Testis (tissue), 3 donors: ENCODE measurements around the gene EHMT1. TPM values are rescaled to one million over a fixed set of nuclear protein-coding genes. Genes with fewer than 3 reads are reported as not detected.

Source experiments
- DNase-seq: peaks from one replicate; pipeline ENCODE4 v3.0.0-alpha.2; 2019
- H3K27ac ChIP-seq, 2 donors: fragments of 200-600 bp; sonication (generic); one replicate each; pipeline ENCODE4 v1.5.1; 2019
- H3K27me3 ChIP-seq: fragments of 200-600 bp; sonication (generic); one replicate; pipeline ENCODE4 v1.5.1; 2019
- H3K36me3 ChIP-seq: fragments of 200-600 bp; sonication (generic); one replicate; pipeline ENCODE4 v1.5.1; 2017; ENCODE audit warnings: low read depth; ENCODE audit errors: missing control alignments
- H3K4me1 ChIP-seq: fragments of 200-600 bp; sonication (generic); one replicate; pipeline ENCODE4 v1.5.1; 2019
- H3K4me3 ChIP-seq, 2 donors: fragments of 200-600 bp; sonication (generic); one replicate each; pipeline ENCODE4 v1.5.1; 2017 to 2019
- H3K9me3 ChIP-seq: fragments of 200-600 bp; sonication (generic); one replicate; pipeline ENCODE4 v1.5.1; 2017
- POLR2A ChIP-seq: fragments of 450-650 bp; IDR thresholded peaks from one replicate; pipeline ENCODE4 v1.6.1; 2017; ENCODE audit warnings: antibody characterized with exemption, mild to moderate bottlenecking, moderate library complexity
- WGBS, 2 donors: methylation state at CpG; one replicate each; pipeline ENCODE4 v1.1.5; 2018; 5-methylcytosine and 5-hydroxymethylcytosine counted together
- intact Hi-C: fragments of 100-400 bp; cut with DNase I; formaldehyde crosslinking; loops from one replicate; pipeline ENCODE4 v1.15.1; 2023; ENCODE audit warnings: low total_unique reads
- polyA plus RNA-seq: library from polyadenylated mRNA; stranded (reverse); fragments of 350-450 nt; fragmentation: Illumina TruSeq; extraction: RNeasy Lipid Tissue Mini Kit (QIAGEN cat#74804); gene quantifications from one replicate; pipeline ENCODE4 v1.2.3, GENCODE V29; 2014; ENCODE audit warnings: low read depth, low replicate concordance; ENCODE audit not compliant: insufficient read depth
- total RNA-seq, 2 donors: library from RNA; depleted of rRNA; stranded (reverse); fragments of >200 nt; gene quantifications; one replicate each; pipeline ENCODE4 v1.2.3, GENCODE V29; 2016
- TF ChIP-seq, protein P1 (sequence below), 3 experiments: fragments of 450-650 bp in 2 of 3; fragments of 200-600 bp in 1 of 3; sonication (generic) in 1 of 3; IDR thresholded peaks; one replicate each; pipeline ENCODE4 v1.5.1; 2016 to 2019; ENCODE audit warnings: antibody characterized with exemption in 3 of 3, mild to moderate bottlenecking in 2 of 3, moderate library complexity in 1 of 3

Gene EHMT1
- total and polyA plus RNA-seq, 3 donors from 2014 or later, result 116 to 207 (median 193) TPM

DNA sequence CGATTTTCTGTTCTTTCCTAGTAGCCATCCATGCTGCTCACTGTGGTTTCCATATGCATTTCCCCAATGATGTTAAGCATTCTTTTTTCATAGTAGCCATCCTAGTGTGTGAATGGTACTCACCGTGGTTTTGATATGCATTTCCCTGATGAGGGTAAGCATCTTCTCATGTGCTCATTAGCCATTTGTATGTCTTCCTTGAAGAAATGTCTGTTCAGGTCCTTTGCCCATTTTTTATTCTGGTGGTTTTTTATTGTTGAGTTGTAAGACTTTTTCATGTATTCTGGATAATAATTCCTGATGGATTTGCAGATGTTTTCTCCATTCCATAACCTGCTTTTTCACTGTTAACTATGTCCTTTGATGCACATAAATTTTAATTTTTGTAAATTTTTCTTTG is 108.0 kb downstream of the EHMT1 start:
- intact Hi-C loops, result no loop called here
- Histone ChIP-seq H3K9me3 (no peaks in the 10 kb centered on the region), H3K27ac (no peak overlapping the region), H3K4me3 (no peak overlapping the region), H3K36me3 (no peaks in the 10 kb centered on the region), H3K27me3 (no peaks in the 10 kb centered on the region), H3K4me1 (no peaks in the 10 kb centered on the region)
- 93 to 96% methylated on average over 2 of the region's 2 CpGs for WGBS, 2 donors
- DNase-seq, result no peak
- TF ChIP-seq, protein P1, sequence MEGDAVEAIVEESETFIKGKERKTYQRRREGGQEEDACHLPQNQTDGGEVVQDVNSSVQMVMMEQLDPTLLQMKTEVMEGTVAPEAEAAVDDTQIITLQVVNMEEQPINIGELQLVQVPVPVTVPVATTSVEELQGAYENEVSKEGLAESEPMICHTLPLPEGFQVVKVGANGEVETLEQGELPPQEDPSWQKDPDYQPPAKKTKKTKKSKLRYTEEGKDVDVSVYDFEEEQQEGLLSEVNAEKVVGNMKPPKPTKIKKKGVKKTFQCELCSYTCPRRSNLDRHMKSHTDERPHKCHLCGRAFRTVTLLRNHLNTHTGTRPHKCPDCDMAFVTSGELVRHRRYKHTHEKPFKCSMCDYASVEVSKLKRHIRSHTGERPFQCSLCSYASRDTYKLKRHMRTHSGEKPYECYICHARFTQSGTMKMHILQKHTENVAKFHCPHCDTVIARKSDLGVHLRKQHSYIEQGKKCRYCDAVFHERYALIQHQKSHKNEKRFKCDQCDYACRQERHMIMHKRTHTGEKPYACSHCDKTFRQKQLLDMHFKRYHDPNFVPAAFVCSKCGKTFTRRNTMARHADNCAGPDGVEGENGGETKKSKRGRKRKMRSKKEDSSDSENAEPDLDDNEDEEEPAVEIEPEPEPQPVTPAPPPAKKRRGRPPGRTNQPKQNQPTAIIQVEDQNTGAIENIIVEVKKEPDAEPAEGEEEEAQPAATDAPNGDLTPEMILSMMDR (IDR thresholded peaks at IDR 0.05), result no peak
- TF ChIP-seq POLR2A, result no peak

DNA sequence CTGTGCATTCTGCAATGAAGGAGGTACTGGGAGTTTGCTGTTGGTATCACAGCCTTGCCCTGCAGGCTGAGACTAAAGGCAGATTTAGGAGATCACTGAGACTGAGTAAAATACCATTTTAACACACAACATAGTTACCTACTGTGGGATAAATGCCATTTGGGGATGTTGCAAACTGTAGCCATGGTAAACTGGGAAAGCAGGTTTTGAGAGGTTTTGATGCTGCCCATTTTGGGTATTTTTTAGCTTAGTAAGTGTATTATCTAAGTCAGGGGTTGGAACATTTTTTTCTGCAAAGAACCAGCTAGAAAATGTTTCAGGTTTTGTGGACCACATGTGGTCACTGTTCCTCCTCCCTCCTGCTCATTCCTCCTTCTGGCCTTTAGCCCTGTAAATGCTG is 108.9 kb downstream of the EHMT1 start:
- no peak for DNase-seq
- H3K4me1 ChIP-seq, result no peaks in the 10 kb centered on the region
- H3K27me3 ChIP-seq, result no peaks in the 10 kb centered on the region
- intact Hi-C loops, result no loop called here
- H3K4me3 ChIP-seq, result no peak overlapping the region
- no peaks in the 10 kb centered on the region for H3K36me3 ChIP-seq
- no peak overlapping the region for H3K27ac ChIP-seq
- TF ChIP-seq, protein P1 (IDR thresholded peaks at IDR 0.05), result no peak
- H3K9me3 ChIP-seq, result no peaks in the 10 kb centered on the region

DNA sequence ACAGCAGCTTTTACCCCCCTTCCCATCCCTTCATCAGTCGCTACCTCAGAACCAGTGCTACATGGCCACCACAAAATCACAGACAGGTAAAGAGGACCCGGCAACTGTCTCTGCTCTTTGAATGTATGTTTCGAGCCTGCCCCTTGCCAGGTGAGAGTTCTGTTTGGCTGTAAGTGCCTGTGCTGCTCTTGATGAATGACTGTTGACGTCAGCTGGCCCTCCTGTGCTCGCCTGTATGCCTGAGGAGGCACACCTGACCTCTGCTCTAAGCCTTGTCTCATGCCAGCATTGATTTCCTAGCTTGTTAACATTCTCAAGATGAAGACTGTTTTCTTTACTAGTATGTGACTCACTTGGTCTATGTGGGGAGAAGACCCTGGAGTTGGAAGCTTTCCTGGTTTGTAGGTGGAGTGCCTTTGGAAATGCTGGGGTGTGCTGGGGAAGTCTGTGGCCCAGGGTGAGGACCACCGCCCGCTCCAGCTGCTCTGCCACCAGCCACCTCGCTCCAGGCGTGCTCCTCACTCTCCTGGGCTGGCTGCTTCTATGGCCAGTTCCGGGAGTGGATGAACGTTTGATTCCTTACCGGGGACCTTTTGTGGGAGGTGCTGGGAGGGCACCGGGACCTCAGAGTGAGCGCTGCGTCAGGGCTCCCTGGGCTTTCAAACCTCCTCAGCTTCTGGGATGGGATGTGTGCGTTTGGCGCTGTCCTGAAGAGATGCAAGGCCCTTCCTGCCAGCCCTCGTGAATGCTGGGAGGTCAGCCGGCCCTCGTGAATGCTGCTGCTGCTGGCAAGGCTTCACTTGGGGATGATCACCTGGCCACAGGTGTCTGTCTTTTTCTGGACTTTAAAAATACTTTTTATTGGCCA is 109.9 kb downstream of the EHMT1 start:
- H3K4me3 ChIP-seq, result no peak overlapping the region
- TF ChIP-seq POLR2A, result no peak
- TF ChIP-seq, protein P1 (IDR thresholded peaks at IDR 0.05), result no peak
- 90 to 94% methylated on average over 19 to 20 of the region's 20 CpGs for WGBS, 2 donors
- H3K27me3 ChIP-seq, result no peaks in the 10 kb centered on the region
- no peaks in the 10 kb centered on the region for H3K9me3 ChIP-seq
- H3K27ac ChIP-seq, result no peak overlapping the region
- H3K4me1 ChIP-seq, result no peaks in the 10 kb centered on the region
- H3K36me3 ChIP-seq, result no peaks in the 10 kb centered on the region
- intact Hi-C loops, result no loop called here
- DNase-seq, result no peak

DNA sequence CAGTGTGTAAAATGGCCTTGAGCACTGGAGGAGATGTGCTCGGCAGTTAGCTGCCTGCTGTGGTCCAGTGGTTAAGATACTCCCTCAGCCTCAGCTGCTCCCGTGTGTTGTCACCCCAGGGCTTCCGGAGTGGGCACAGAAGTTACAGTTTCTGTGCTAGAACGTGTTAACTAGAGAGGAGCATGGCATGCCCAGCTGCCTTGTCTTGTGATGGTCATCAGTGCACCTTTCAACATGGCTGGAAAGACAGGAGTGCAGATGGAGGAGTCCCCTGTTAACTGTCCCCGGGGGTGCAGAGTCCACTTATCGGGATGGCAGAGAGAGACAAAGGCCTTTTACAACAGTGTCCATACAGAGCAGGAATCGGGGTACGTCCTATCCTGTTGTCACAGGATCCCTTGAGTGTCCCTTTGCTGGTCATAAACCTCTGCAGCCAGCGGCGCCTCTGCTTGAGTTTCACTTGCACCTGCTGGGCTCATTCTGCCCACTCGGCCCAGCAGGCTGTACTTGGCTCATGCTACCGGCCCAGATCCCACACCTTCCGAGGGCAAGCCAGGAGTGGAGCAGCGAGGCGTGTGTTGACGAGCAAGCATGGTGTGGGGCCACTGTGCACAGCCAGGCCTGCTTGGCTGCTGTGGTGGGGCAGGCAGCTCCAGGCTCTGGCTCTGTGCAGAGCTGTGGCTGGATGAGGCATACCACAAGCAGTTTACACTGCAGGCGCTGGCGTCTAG is 112.6 kb downstream of the EHMT1 start:
- TF ChIP-seq, protein P1 (IDR thresholded peaks at IDR 0.05), result no peak
- TF ChIP-seq POLR2A, result no peak
- Histone ChIP-seq H3K27ac (no peak overlapping the region), H3K4me3 (no peak overlapping the region), H3K36me3 (no peaks in the 10 kb centered on the region), H3K27me3 (no peaks in the 10 kb centered on the region), H3K4me1 (no peaks in the 10 kb centered on the region), H3K9me3 (no peaks in the 10 kb centered on the region)
- intact Hi-C loops, result no loop called here
- DNase-seq, result no peak
- WGBS, 2 donors, result 89 to 92% methylated on average over 16 to 18 of the region's 18 CpGs
